Non-pigmented ciliary epithelial cell (primary cell): Measurements from ENCODE around the gene RASA1.
"Not testable (repeated sequence)": the region's sequence is repeated elsewhere in the genome, so short reads cannot be mapped to it uniquely, and the experiment has no call there.

Source experiments
- DNase-seq: peaks from one replicate; pipeline ENCODE4 v3.0.0-alpha.2; 2010; ENCODE audit warnings: low read depth

Gene RASA1

GRCh38 chr5:87282269-87282668 is 14.6 kb downstream of the RASA1 start:
- no peak for DNase-seq

GRCh38 chr5:87287266-87287665 is 19.6 kb downstream of the RASA1 start:
- DNase-seq: not testable (repeated sequence)

GRCh38 chr5:87298692-87299362 is 31.1 kb downstream of the RASA1 start:
- no peak for DNase-seq

- DNase-seq: no peak
Measured at GRCh38 chr5:87300176-87300575, 32.5 kb downstream of the RASA1 start.

- peak; percentile 85 for DNase-seq
Measured at GRCh38 chr5:87300744-87301143, 33.1 kb downstream of the RASA1 start.

- peak; percentile 41 for DNase-seq
Measured at GRCh38 chr5:87302061-87302460, 34.4 kb downstream of the RASA1 start.

GRCh38 chr5:87303324-87303723 is 35.6 kb downstream of the RASA1 start:
- no peak for DNase-seq

- not testable (repeated sequence) for DNase-seq
Measured at GRCh38 chr5:87306090-87306489, 38.4 kb downstream of the RASA1 start.

- no peak for DNase-seq
Measured at GRCh38 chr5:87307796-87308423, 40.2 kb downstream of the RASA1 start.

- no peak for DNase-seq
Measured at GRCh38 chr5:87311405-87312279, 44.0 kb downstream of the RASA1 start.

- DNase-seq: no peak
Measured at GRCh38 chr5:87313216-87313615, 45.5 kb downstream of the RASA1 start.

- DNase-seq: no peak
Measured at GRCh38 chr5:87319469-87319868, 51.8 kb downstream of the RASA1 start.

GRCh38 chr5:87321605-87322004 is 53.9 kb downstream of the RASA1 start:
- DNase-seq: no peak

- DNase-seq: no peak
Measured at GRCh38 chr5:87322381-87322780, 54.7 kb downstream of the RASA1 start.

GRCh38 chr5:87327998-87328397 is 60.3 kb downstream of the RASA1 start:
- DNase-seq: no peak

- no peak for DNase-seq
Measured at GRCh38 chr5:87329114-87329513, 61.4 kb downstream of the RASA1 start.

GRCh38 chr5:87339986-87340385 is 72.3 kb downstream of the RASA1 start:
- DNase-seq: no peak

- no peak for DNase-seq
Measured at GRCh38 chr5:87340716-87341115, 73.0 kb downstream of the RASA1 start.

GRCh38 chr5:87347272-87347671 is 79.6 kb downstream of the RASA1 start:
- no peak for DNase-seq

- DNase-seq: no peak
Measured at GRCh38 chr5:87347841-87348240, 80.2 kb downstream of the RASA1 start.

GRCh38 chr5:87354496-87354895 is 86.8 kb downstream of the RASA1 start:
- no peak for DNase-seq

GRCh38 chr5:87359106-87359505 is 91.4 kb downstream of the RASA1 start:
- no peak for DNase-seq

- DNase-seq: no peak
Measured at GRCh38 chr5:87360132-87360531, 92.4 kb downstream of the RASA1 start.
